Fibroblast of lung (primary cell): Measurements from ENCODE around the gene CUBN. TPM values are rescaled to one million over a fixed set of nuclear protein-coding genes. Genes with fewer than 3 reads are reported as not detected.
A peak's percentile ranks its signal among the peaks of the same experiment; 100 is the strongest.

Experiments
- DNase-seq, 2 donors: peaks; one replicate each; pipeline versions ENCODE4 v3.0.0 to v3.0.0-alpha.2; 2010; ENCODE audit warnings: low read depth in 2 of 2
- H2AFZ ChIP-seq: 2 replicates; pipeline ENCODE4 v1.5.1; 2012; ENCODE audit warnings: low read length, control low read depth, inconsistent platforms
- H3K27ac ChIP-seq: 2 replicates; pipeline ENCODE4 v1.5.1; 2011; ENCODE audit warnings: low read length, control low read depth; ENCODE audit not compliant: insufficient read depth
- H3K27me3 ChIP-seq: 2 replicates; pipeline ENCODE4 v1.5.1; 2011; ENCODE audit warnings: mild to moderate bottlenecking, low read length; ENCODE audit not compliant: control insufficient read depth, insufficient read depth
- H3K36me3 ChIP-seq: 2 replicates; pipeline ENCODE4 v1.5.1; 2011; ENCODE audit warnings: low read length; ENCODE audit not compliant: control insufficient read depth, insufficient read depth
- H3K4me1 ChIP-seq: 2 replicates; pipeline ENCODE4 v1.5.1; 2011; ENCODE audit warnings: low read length; ENCODE audit not compliant: control insufficient read depth, insufficient read depth; ENCODE audit errors: extremely low read depth
- H3K4me2 ChIP-seq: 2 replicates; pipeline ENCODE4 v1.5.1; 2011; ENCODE audit warnings: low read length, control low read depth; ENCODE audit not compliant: insufficient read depth; ENCODE audit errors: extremely low read depth
- H3K4me3 ChIP-seq, 4 experiments: fragments of 200-600 bp in 1 of 4; sonication (generic) in 1 of 4; replicated peaks in 1 of 4; 2 replicates each; pipeline ENCODE4 v1.5.1; 2011 to 2016; ENCODE audit warnings: low read length in 4 of 4, low read depth in 3 of 4, mild to moderate bottlenecking in 3 of 4, control low read depth in 2 of 4, inconsistent platforms in 1 of 4, mixed read lengths in 1 of 4; ENCODE audit not compliant: insufficient read depth in 1 of 4; ENCODE audit errors: control extremely low read depth in 1 of 4
- H3K79me2 ChIP-seq: 2 replicates; pipeline ENCODE4 v1.5.1; 2012; ENCODE audit warnings: mild to moderate bottlenecking, low read length, inconsistent platforms; ENCODE audit not compliant: control insufficient read depth, insufficient read depth
- H3K9ac ChIP-seq: 2 replicates; pipeline ENCODE4 v1.5.1; 2011; ENCODE audit warnings: mild to moderate bottlenecking, low read length, control low read depth; ENCODE audit not compliant: insufficient read depth
- H3K9me3 ChIP-seq: 2 replicates; pipeline ENCODE4 v1.5.1; 2012; ENCODE audit warnings: low read depth, low read length; ENCODE audit not compliant: control insufficient read depth, insufficient read depth
- H4K20me1 ChIP-seq: 2 replicates; pipeline ENCODE4 v1.5.1; 2011; ENCODE audit warnings: low read length; ENCODE audit not compliant: control insufficient read depth, insufficient read depth; ENCODE audit errors: extremely low read depth
- EZH2 ChIP-seq: IDR thresholded peaks from 2 replicates; pipeline ENCODE4 v1.5.1; 2012; ENCODE audit warnings: low read length, control low read depth, mild to moderate bottlenecking; ENCODE audit errors: missing control alignments
- polyA plus RNA-seq, 2 donors: library from polyadenylated mRNA; depleted of rRNA in 1 of 2; stranded (reverse) in 1 of 2; unstranded in 1 of 2; fragments of >200 nt; gene quantifications; 2 replicates each; pipeline ENCODE4 v1.2.1, GENCODE V29; 2011 to 2012; ENCODE audit warnings: missing spikeins in 1 of 2
- total RNA-seq: library from RNA; depleted of rRNA; stranded (reverse); fragments of >200 nt; gene quantifications from 2 replicates; pipeline ENCODE4 v1.2.1, GENCODE V29; 2014
- TF ChIP-seq, protein P1 (sequence below), 2 donors: IDR thresholded peaks in 1 of 2; conservative IDR thresholded peaks in 1 of 2; 1 replicate in 1 of 2; 2 replicates in 1 of 2; pipeline ENCODE4 v1.5.1; 2011 to 2012; ENCODE audit warnings: low read length in 2 of 2, control low read depth in 1 of 2, inconsistent platforms in 1 of 2, low read depth in 1 of 2, mild to moderate bottlenecking in 1 of 2

The CUBN gene
- total and polyA plus RNA-seq, 2 donors (not counting 1 experiment from before 2014, with no cell fraction given), result 1.3 to 1.5 TPM

- peaks cover 7% of the 10 kb centered on the region for H3K4me1 ChIP-seq
- H3K4me3 ChIP-seq, result peak overlapping the region; percentile 76 to 89 (median 86)
- H2AFZ ChIP-seq, result peak overlapping the region; percentile 94
- no peaks in the 10 kb centered on the region for H3K27me3 ChIP-seq
- peak overlapping the region; percentile 77 for H3K27ac ChIP-seq
- peaks cover 43% of the 10 kb centered on the region for H3K79me2 ChIP-seq
- H3K36me3 ChIP-seq, result peaks cover 3% of the 10 kb centered on the region
- H3K9ac ChIP-seq, result peak overlapping the region; percentile 71
- H4K20me1 ChIP-seq, result no peaks in the 10 kb centered on the region
- H3K9me3 ChIP-seq, result no peaks in the 10 kb centered on the region
- TF ChIP-seq, protein P1, sequence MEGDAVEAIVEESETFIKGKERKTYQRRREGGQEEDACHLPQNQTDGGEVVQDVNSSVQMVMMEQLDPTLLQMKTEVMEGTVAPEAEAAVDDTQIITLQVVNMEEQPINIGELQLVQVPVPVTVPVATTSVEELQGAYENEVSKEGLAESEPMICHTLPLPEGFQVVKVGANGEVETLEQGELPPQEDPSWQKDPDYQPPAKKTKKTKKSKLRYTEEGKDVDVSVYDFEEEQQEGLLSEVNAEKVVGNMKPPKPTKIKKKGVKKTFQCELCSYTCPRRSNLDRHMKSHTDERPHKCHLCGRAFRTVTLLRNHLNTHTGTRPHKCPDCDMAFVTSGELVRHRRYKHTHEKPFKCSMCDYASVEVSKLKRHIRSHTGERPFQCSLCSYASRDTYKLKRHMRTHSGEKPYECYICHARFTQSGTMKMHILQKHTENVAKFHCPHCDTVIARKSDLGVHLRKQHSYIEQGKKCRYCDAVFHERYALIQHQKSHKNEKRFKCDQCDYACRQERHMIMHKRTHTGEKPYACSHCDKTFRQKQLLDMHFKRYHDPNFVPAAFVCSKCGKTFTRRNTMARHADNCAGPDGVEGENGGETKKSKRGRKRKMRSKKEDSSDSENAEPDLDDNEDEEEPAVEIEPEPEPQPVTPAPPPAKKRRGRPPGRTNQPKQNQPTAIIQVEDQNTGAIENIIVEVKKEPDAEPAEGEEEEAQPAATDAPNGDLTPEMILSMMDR (conservative IDR thresholded peaks at IDR 0.05 in 1 of 2, IDR thresholded peaks at IDR 0.05 in 1 of 2; ENCODE audit: low read depth in 1 of 2, low read length in 2 of 2), result no peak
- TF ChIP-seq EZH2, result no peak
- peak overlapping the region; percentile 99 for H3K4me2 ChIP-seq
- no peak for DNase-seq
These were observed 312.8 kb downstream of the CUBN start for GRCh38 chr10:16816830-16817124.

DNA sequence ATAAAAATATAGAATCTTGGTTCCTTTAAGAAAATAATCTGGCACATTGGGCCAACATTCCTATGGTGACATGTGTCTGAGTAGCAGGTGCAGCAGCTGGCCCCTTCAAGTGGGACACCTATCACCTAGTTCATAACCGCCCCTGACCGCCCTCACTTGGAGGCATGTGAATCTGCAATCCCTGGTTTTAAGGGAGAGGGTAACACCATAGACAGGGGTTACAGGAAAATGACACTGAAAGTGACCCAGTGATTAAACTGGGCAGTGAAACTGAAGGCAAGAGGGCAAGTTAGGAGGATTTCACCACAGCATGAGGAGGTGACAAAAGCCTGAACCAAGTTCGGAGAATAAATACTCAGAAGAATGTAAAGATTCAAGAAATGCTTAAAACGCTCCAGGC is 313.4 kb downstream of the CUBN start:
- peaks cover 3% of the 10 kb centered on the region for H3K36me3 ChIP-seq
- H4K20me1 ChIP-seq, result no peaks in the 10 kb centered on the region
- peak overlapping the region; percentile 76 to 89 (median 86) for H3K4me3 ChIP-seq
- H2AFZ ChIP-seq, result no peak overlapping the region
- peak overlapping the region; percentile 77 for H3K27ac ChIP-seq
- peak in 1 of 2 donors; percentile 11 for DNase-seq
- TF ChIP-seq, protein P1 (conservative IDR thresholded peaks at IDR 0.05 in 1 of 2, IDR thresholded peaks at IDR 0.05 in 1 of 2; ENCODE audit: low read depth in 1 of 2, low read length in 2 of 2), result no peak
- TF ChIP-seq EZH2, result no peak
- no peaks in the 10 kb centered on the region for H3K27me3 ChIP-seq
- H3K9me3 ChIP-seq, result no peaks in the 10 kb centered on the region
- peaks cover 49% of the 10 kb centered on the region for H3K79me2 ChIP-seq
- H3K9ac ChIP-seq, result no peak overlapping the region
- peak overlapping the region; percentile 99 for H3K4me2 ChIP-seq
- peaks cover 7% of the 10 kb centered on the region for H3K4me1 ChIP-seq

GRCh38 chr10:16814012-16814411 is 315.6 kb downstream of the CUBN start:
- no peak overlapping the region for H3K9ac ChIP-seq
- H3K9me3 ChIP-seq, result no peaks in the 10 kb centered on the region
- H3K4me1 ChIP-seq, result peaks cover 7% of the 10 kb centered on the region
- H3K4me2 ChIP-seq, result no peak overlapping the region
- no peak for DNase-seq
- H3K27ac ChIP-seq, result no peak overlapping the region
- H3K79me2 ChIP-seq, result peaks cover 60% of the 10 kb centered on the region
- H4K20me1 ChIP-seq, result no peaks in the 10 kb centered on the region
- H3K4me3 ChIP-seq, result no peak overlapping the region
- no peak for TF ChIP-seq EZH2
- TF ChIP-seq, protein P1 (conservative IDR thresholded peaks at IDR 0.05 in 1 of 2, IDR thresholded peaks at IDR 0.05 in 1 of 2; ENCODE audit: low read depth in 1 of 2, low read length in 2 of 2), result no peak
- H3K36me3 ChIP-seq, result peaks cover 3% of the 10 kb centered on the region
- no peak overlapping the region for H2AFZ ChIP-seq
- no peaks in the 10 kb centered on the region for H3K27me3 ChIP-seq
